Measurements from ENCODE around the gene OAT.

The OAT gene

GRCh38 chr10:124465003-124465776 is 46.5 kb upstream of the OAT start:
- Histone ChIP-seq H3K4me3 (replicated peaks; ENCODE audit: insufficient read depth, low read length) (no peak overlapping the region), H3K27ac (replicated peaks) (no peak overlapping the region), H3K27me3 (ENCODE audit: insufficient read depth, poor library complexity, severe bottlenecking) (no peaks in the 10 kb centered on the region)
- peak in 1 of 2 experiments; percentile 29 for DNase-seq (ENCODE audit: low read depth in 1 of 2, low spot score in 1 of 2)
- TF ChIP-seq SPI1 (IDR thresholded peaks at IDR 0.05; ENCODE audit: borderline replicate concordance, low read depth) = peak; percentile 79
- no peak for TF ChIP-seq POLR2AphosphoS5 (IDR thresholded peaks at IDR 0.05; ENCODE audit: low read depth)

GRCh38 chr10:124464028-124464965 is 45.6 kb upstream of the OAT start:
- TF ChIP-seq POLR2AphosphoS5 (IDR thresholded peaks at IDR 0.05; ENCODE audit: low read depth) (no peak), SPI1 (IDR thresholded peaks at IDR 0.05; ENCODE audit: borderline replicate concordance, low read depth) (no peak)
- DNase-seq (ENCODE audit: low read depth in 1 of 2, low spot score in 1 of 2) = no peak
- no peak overlapping the region for H3K4me3 ChIP-seq (replicated peaks; ENCODE audit: insufficient read depth, low read length)
- no peaks in the 10 kb centered on the region for H3K27me3 ChIP-seq (ENCODE audit: insufficient read depth, poor library complexity, severe bottlenecking)
- no peak overlapping the region for H3K27ac ChIP-seq (replicated peaks)

- H3K27me3 ChIP-seq (ENCODE audit: insufficient read depth, poor library complexity, severe bottlenecking) = no peaks in the 10 kb centered on the region
- no peak for DNase-seq (ENCODE audit: low read depth in 1 of 2, low spot score in 1 of 2)
- H3K27ac ChIP-seq (replicated peaks) = peak overlapping the region; percentile 40; the same call in 1 of the 2 replicates
- TF ChIP-seq SPI1 (IDR thresholded peaks at IDR 0.05; ENCODE audit: borderline replicate concordance, low read depth) (no peak), CTCF (IDR thresholded peaks at IDR 0.05; ENCODE audit: insufficient read depth, low read length) (no peak), GABPA (IDR thresholded peaks at IDR 0.05; ENCODE audit: low read depth) (no peak), REST (IDR thresholded peaks at IDR 0.05; ENCODE audit: insufficient replicate concordance, low read depth) (no peak), POLR2AphosphoS5 (IDR thresholded peaks at IDR 0.05; ENCODE audit: low read depth) (no peak)
- peak overlapping the region; percentile 89 for H3K4me3 ChIP-seq (replicated peaks; ENCODE audit: insufficient read depth, low read length)
These were observed 43.6 kb upstream of the OAT start for GRCh38 chr10:124462348-124462695.

GRCh38 chr10:124461642-124462347 is 43.1 kb upstream of the OAT start, which contains the start of gene LHPP:
Gene LHPP (plus strand): TSS chr10:124461823. CDS start chr10:124461863, 40 bp downstream.
- Histone ChIP-seq H3K27ac (replicated peaks) (peak within 1 kb of the TSS; percentile 50), H3K27me3 (ENCODE audit: insufficient read depth, poor library complexity, severe bottlenecking) (no peaks in the 10 kb centered on the region), H3K4me3 (replicated peaks; ENCODE audit: insufficient read depth, low read length) (peak within 1 kb of the TSS; percentile 89)
- no peak for TF ChIP-seq CTCF (IDR thresholded peaks at IDR 0.05; ENCODE audit: insufficient read depth, low read length)
- no peak for TF ChIP-seq SPI1 (IDR thresholded peaks at IDR 0.05; ENCODE audit: borderline replicate concordance, low read depth)
- no peak for TF ChIP-seq GABPA (IDR thresholded peaks at IDR 0.05; ENCODE audit: low read depth)
- TF ChIP-seq REST (IDR thresholded peaks at IDR 0.05; ENCODE audit: insufficient replicate concordance, low read depth) = no peak
- peak; percentile 43; the same call in 1 of the 2 replicates for TF ChIP-seq POLR2AphosphoS5 (IDR thresholded peaks at IDR 0.05; ENCODE audit: low read depth)
- peak; percentile 51 to 88 for DNase-seq (ENCODE audit: low read depth in 1 of 2, low spot score in 1 of 2)
